Measurements from ENCODE around the gene RFT1.

The RFT1 gene

DNA sequence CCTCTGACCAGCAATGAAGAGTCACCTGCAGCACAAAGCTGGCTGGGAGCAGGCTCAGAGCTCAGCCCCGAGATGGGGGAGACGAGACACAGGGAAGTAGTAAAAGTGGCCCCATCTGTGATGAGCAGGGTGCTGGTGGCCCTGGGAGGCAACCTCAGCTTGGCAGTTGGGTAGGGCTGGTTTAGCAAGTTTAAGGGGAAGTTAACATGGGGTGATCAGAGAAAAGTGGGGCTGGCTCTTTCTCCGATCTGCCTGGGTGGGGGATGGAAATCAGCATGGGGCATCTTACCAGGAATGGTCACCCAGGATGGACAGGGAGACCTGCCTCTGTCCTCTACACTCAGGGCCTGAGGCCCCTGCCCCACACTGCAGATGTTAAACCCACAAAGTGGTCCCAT lies 54.5 kb downstream of the RFT1 start:
- no CpG with 5 or more reads among the region's 3 CpGs for WGBS (ENCODE audit: insufficient coverage, insufficient read length)
- Histone ChIP-seq H3K4me1 (ENCODE audit: control insufficient read depth, insufficient read depth, low read length) (peaks cover 9% of the 10 kb centered on the region; the same call in 1 of the 2 replicates), H3K27ac (ENCODE audit: low read length) (no peak overlapping the region), H3K4me3 (ENCODE audit: low read length) (no peak overlapping the region), H3K9me3 (ENCODE audit: control insufficient read depth, insufficient read depth, low read length) (no peaks in the 10 kb centered on the region), H3K36me3 (ENCODE audit: control insufficient read depth, insufficient read depth, low read length) (no peaks in the 10 kb centered on the region), H3K27me3 (ENCODE audit: control insufficient read depth, insufficient read depth, low read length) (no peaks in the 10 kb centered on the region)
- no peak for DNase-seq (ENCODE audit: low read depth, low spot score)

DNA sequence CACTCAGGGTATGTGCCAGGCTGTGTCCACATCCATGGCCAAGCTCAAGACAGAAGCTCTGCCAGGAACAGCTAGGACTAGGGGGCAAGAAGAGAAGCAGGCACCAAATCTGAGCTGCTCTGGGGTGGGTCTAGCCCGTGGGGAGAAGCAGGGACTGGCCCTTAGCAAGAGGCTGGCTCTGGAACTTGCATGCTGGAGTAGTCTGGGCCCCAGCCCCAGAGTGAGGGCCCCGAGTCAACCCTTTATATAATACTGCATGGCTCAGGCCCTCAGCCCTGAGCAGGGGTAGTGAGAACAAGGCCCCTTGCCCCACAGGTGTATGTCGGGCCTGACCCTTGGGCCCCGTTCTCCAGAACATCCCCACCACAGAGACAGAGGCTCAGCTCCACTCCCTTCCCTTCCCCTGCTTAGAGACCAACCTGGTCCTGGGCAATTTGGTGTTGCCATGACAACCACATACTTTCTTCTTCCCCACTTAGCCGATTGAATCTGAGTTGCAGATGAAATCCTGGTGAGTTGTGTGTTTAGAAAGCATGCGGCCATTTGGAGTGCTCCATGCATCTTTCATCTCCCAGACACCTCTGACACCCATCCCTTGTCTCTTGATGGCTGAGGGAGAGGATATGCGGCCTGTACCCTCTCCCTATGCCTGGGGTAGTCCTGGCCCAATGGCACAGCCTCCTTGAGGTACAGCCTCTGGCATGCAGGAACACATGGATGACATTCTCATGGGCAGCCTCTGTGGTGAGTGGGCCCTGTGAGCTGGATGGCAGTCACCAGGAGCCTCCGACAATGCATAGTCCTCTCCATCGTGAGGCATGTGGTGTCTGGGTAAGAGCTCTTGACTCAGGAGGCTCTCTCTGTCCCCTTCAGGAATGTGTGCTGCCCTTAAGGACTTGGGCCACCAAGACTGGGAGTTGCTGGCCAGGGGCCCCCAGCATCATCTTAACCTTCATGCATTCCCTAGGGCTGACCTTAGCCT lies 55.2 kb downstream of the RFT1 start:
- H3K4me3 ChIP-seq (ENCODE audit: low read length): no peak overlapping the region
- no peak for DNase-seq (ENCODE audit: low read depth, low spot score)
- H3K27me3 ChIP-seq (ENCODE audit: control insufficient read depth, insufficient read depth, low read length): no peaks in the 10 kb centered on the region
- peaks cover 9% of the 10 kb centered on the region; the same call in 1 of the 2 replicates for H3K4me1 ChIP-seq (ENCODE audit: control insufficient read depth, insufficient read depth, low read length)
- no peaks in the 10 kb centered on the region for H3K36me3 ChIP-seq (ENCODE audit: control insufficient read depth, insufficient read depth, low read length)
- no peak overlapping the region for H3K27ac ChIP-seq (ENCODE audit: low read length)
- no CpG with 5 or more reads among the region's 9 CpGs for WGBS (ENCODE audit: insufficient coverage, insufficient read length)
- no peaks in the 10 kb centered on the region for H3K9me3 ChIP-seq (ENCODE audit: control insufficient read depth, insufficient read depth, low read length)

DNA sequence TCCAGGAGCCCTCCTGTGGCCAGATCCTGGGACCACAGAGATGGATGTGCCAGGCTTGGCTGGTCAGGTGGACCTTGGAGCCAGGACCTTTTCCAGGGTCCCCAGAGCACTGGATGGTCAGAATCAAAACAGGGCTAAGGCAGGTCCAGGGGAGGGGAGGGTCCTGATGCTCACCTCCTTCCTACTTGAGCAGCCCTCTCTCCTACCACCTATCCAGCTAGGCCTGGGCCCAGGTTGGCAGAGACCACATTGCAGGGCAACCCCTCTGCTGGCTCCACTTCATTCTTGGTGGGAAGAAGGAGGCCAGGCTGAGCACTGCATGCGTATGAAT lies 55.9 kb downstream of the RFT1 start:
- no peak for DNase-seq (ENCODE audit: low read depth, low spot score)
- no CpG with 5 or more reads among the region's 1 CpG for WGBS (ENCODE audit: insufficient coverage, insufficient read length)
- no peaks in the 10 kb centered on the region for H3K36me3 ChIP-seq (ENCODE audit: control insufficient read depth, insufficient read depth, low read length)

DNA sequence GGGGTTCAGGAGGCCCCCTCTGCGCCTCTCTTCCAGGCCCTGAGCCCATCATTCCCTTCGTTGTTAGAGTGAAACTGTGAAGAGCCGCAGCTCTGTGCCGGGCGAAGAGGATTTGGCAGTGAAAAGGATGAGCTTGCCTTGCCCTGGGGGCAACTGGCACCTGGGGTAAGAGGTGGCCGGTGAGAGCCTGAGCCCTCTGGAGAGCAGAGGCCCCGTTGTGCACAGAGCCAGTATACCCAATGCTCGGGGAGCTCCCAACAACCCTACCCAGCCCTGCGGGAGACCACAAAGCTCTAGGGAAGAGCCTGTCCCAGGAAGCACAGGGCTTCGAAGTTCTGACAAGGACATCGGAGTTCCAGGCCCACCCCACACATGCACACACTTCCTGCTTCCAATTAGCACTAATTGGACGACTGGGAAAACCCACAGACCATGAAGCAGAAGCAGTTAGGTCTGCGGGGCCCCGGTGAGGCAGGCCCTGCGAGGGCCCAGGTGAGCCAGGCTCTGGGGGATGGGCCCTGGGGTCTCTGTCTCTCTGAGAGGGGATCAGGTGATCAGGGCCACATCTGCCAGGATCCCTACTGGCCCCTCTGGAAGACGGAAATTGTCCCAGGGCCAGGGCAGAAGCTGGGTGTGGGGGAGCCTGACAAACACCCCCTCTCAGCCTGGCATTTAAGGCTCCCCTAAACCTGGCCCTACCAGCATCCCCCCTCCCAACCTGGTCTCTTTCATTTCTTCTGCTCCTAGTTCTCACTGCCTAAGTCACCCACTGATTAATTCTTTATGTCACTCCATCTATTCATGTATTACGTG lies 56.5 kb downstream of the RFT1 start:
- WGBS (ENCODE audit: insufficient coverage, insufficient read length): no CpG with 5 or more reads among the region's 17 CpGs
- no peaks in the 10 kb centered on the region for H3K27me3 ChIP-seq (ENCODE audit: control insufficient read depth, insufficient read depth, low read length)
- H3K9me3 ChIP-seq (ENCODE audit: control insufficient read depth, insufficient read depth, low read length): no peaks in the 10 kb centered on the region
- peaks cover 9% of the 10 kb centered on the region; the same call in 1 of the 2 replicates for H3K4me1 ChIP-seq (ENCODE audit: control insufficient read depth, insufficient read depth, low read length)
- DNase-seq (ENCODE audit: low read depth, low spot score): no peak
- H3K36me3 ChIP-seq (ENCODE audit: control insufficient read depth, insufficient read depth, low read length): no peaks in the 10 kb centered on the region
- no peak overlapping the region; the same call in 1 of the 2 replicates for H3K4me3 ChIP-seq (ENCODE audit: low read length)
- H3K27ac ChIP-seq (ENCODE audit: low read length): no peak overlapping the region

More for the DNA sequence above, 55.9 kb downstream of the RFT1 start:
- Histone ChIP-seq H3K27me3 (ENCODE audit: control insufficient read depth, insufficient read depth, low read length) (no peaks in the 10 kb centered on the region), H3K4me1 (ENCODE audit: control insufficient read depth, insufficient read depth, low read length) (peaks cover 9% of the 10 kb centered on the region; the same call in 1 of the 2 replicates), H3K4me3 (ENCODE audit: low read length) (no peak overlapping the region), H3K9me3 (ENCODE audit: control insufficient read depth, insufficient read depth, low read length) (no peaks in the 10 kb centered on the region), H3K27ac (ENCODE audit: low read length) (no peak overlapping the region)

DNA sequence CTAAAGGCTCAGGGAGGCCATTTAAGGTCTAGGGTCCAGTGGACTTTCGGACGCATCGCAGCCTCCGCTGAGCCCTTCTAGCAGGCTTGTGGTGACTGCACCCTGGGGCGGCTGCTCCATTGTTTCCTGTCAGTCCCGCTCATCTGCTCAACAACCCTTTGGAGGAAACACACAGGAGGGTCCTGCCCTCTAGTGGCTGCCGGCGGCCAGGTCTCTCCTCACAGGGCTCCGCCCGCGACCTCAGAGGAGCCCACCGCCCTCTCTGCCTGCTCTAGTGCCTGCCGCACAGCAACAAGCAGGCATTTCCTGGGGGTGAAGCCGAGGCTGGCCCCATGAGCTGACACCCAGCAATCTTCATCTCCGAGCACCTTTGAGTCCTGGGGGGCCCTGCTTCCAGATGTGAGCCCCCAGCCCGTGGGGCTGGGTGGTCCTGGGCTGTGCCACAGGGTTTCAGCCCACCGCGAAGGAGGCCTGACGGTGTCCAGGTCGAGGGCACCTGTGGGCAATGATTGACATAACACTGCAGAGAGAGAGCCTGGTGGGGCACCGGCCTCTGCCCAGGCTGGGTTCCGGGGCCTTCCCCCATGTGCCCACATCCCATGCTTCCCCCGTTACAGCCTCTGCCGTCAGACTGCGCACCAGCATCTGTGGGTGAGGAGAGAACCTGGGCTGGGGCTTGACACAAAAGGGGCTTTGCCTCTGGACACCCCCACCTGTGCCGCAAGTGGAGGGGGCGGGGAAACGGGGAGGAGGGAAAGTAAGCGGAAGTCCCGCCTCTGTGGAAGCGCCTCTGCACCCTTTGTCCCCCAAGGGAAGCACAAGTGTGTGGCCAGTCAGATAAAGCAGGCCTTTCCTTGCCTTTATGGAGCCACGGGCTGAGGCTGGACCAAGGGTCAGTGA lies 57.3 kb downstream of the RFT1 start:
- Histone ChIP-seq H3K9me3 (ENCODE audit: control insufficient read depth, insufficient read depth, low read length) (no peaks in the 10 kb centered on the region), H3K27ac (ENCODE audit: low read length) (no peak overlapping the region), H3K4me3 (ENCODE audit: low read length) (peak overlapping the region; percentile 35; the same call in 1 of the 2 replicates), H3K4me1 (ENCODE audit: control insufficient read depth, insufficient read depth, low read length) (peaks cover 9% of the 10 kb centered on the region; the same call in 1 of the 2 replicates), H3K27me3 (ENCODE audit: control insufficient read depth, insufficient read depth, low read length) (no peaks in the 10 kb centered on the region), H3K36me3 (ENCODE audit: control insufficient read depth, insufficient read depth, low read length) (no peaks in the 10 kb centered on the region)
- peak; percentile 72 for DNase-seq (ENCODE audit: low read depth, low spot score)
- no CpG with 5 or more reads among the region's 32 CpGs for WGBS (ENCODE audit: insufficient coverage, insufficient read length)

DNA sequence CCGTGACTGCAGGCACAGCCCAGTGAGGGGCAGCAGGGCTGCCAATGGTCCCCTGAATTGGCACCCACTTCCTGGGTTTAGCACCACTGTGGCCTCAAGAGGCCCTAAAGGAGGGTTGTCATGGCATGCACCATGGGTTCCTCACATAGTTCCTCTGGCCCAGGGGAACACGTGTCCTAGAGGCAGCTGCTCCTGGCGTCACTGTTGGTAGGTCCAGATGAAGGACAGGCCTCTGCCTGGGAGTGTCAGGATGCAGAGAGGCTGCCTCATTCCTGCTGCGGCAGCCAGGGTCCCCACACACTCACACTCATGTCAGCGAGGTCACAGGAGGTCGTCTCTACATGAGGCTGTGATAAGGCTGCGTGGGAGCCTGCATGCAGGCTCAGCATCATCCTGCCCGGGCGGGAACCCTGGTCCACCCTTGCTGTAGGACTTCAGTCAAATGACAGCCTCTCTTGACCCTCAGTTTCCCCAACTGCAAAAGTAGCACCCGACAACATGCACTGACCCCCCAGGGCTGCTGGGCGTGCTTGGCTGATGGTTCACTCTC lies 58.3 kb downstream of the RFT1 start:
- no CpG with 5 or more reads among the region's 11 CpGs for WGBS (ENCODE audit: insufficient coverage, insufficient read length)
- no peaks in the 10 kb centered on the region for H3K27me3 ChIP-seq (ENCODE audit: control insufficient read depth, insufficient read depth, low read length)
- peaks cover 9% of the 10 kb centered on the region; the same call in 1 of the 2 replicates for H3K4me1 ChIP-seq (ENCODE audit: control insufficient read depth, insufficient read depth, low read length)
- H3K9me3 ChIP-seq (ENCODE audit: control insufficient read depth, insufficient read depth, low read length): no peaks in the 10 kb centered on the region
- no peak overlapping the region for H3K4me3 ChIP-seq (ENCODE audit: low read length)
- DNase-seq (ENCODE audit: low read depth, low spot score): no peak
- H3K27ac ChIP-seq (ENCODE audit: low read length): no peak overlapping the region
- H3K36me3 ChIP-seq (ENCODE audit: control insufficient read depth, insufficient read depth, low read length): no peaks in the 10 kb centered on the region

DNA sequence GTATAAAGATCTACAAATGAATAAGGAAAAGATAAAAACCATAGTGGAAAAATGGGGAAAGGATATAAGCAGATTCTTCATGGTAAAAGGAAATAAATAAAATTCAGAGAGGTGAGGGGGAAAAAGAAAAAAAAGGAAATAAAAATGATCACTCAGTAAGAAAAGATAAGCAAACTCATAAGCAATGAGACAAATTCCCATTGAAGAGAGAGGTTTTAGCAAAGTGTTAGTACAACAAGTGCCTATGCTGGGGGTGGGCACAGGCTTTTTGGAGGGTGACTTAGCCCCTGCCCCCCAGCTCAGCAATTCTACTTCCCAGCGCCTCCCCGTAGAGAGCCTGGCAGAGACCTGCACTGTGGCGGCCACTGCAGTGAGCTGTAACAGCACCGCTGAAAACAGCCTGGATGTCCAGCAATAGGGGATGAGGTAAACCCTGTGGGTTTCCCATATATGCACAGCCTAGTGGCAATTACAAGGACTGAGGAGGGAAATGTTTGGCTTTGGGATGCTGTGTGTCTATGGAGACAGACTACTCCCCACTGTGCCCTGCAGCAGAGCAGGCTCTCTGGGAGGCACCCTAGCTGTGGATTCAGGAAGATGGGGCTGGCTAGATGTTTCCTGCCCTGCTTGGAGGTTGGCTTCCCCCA lies 60.7 kb downstream of the RFT1 start:
- Histone ChIP-seq H3K4me1 (ENCODE audit: control insufficient read depth, insufficient read depth, low read length) (peaks cover 9% of the 10 kb centered on the region), H3K9me3 (ENCODE audit: control insufficient read depth, insufficient read depth, low read length) (no peaks in the 10 kb centered on the region), H3K27me3 (ENCODE audit: control insufficient read depth, insufficient read depth, low read length) (no peaks in the 10 kb centered on the region), H3K4me3 (ENCODE audit: low read length) (no peak overlapping the region), H3K36me3 (ENCODE audit: control insufficient read depth, insufficient read depth, low read length) (no peaks in the 10 kb centered on the region), H3K27ac (ENCODE audit: low read length) (no peak overlapping the region)
- DNase-seq (ENCODE audit: low read depth, low spot score): no peak
- no CpG with 5 or more reads among the region's 4 CpGs for WGBS (ENCODE audit: insufficient coverage, insufficient read length)

DNA sequence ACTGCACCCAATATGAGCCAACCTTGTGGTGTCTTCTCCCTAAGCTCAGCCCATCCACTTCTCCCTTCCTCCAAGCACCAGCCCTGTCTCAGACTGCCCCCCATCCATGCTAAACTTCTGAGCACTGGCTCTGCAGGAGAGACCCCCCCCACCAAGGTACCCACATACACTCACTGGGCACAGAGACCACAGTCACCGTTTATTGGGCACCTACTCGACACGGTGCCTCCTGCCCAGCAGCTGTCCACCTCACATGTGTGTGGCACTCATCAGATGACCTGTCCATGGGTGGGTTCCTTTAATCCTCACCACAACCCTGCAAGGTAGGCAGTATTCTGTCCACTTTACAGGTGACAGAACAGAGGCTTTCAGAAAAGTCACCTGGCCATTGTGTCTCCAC lies 62.1 kb downstream of the RFT1 start:
- Histone ChIP-seq H3K4me3 (ENCODE audit: low read length) (no peak overlapping the region), H3K4me1 (ENCODE audit: control insufficient read depth, insufficient read depth, low read length) (peaks cover 5% of the 10 kb centered on the region), H3K9me3 (ENCODE audit: control insufficient read depth, insufficient read depth, low read length) (no peaks in the 10 kb centered on the region), H3K27ac (ENCODE audit: low read length) (no peak overlapping the region), H3K27me3 (ENCODE audit: control insufficient read depth, insufficient read depth, low read length) (no peaks in the 10 kb centered on the region), H3K36me3 (ENCODE audit: control insufficient read depth, insufficient read depth, low read length) (no peaks in the 10 kb centered on the region)
- WGBS (ENCODE audit: insufficient coverage, insufficient read length): no CpG with 5 or more reads among the region's 3 CpGs
- DNase-seq (ENCODE audit: low read depth, low spot score): no peak

DNA sequence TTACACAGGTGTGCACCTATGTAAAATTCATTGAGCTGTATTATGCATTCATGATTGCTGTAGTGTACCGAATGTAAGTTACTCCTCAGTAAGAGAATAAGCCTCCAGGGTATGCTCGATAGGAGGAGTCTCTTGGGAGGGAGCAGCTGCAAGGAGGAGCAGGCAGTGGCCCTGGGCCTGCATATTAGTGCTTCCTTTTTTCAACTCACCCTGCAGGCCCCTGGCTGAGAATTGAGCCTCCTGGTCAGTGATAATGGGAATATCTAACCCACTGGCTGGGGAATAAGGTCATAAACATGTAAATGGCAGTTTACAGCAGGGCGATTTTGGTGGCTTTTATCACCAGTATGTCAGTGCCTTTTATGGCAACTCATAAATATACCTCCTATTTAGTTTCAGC lies 62.7 kb downstream of the RFT1 start:
- H3K27me3 ChIP-seq (ENCODE audit: control insufficient read depth, insufficient read depth, low read length): no peaks in the 10 kb centered on the region
- no peak overlapping the region for H3K4me3 ChIP-seq (ENCODE audit: low read length)
- no peaks in the 10 kb centered on the region for H3K36me3 ChIP-seq (ENCODE audit: control insufficient read depth, insufficient read depth, low read length)
- no peak for DNase-seq (ENCODE audit: low read depth, low spot score)
- H3K4me1 ChIP-seq (ENCODE audit: control insufficient read depth, insufficient read depth, low read length): peaks cover 2% of the 10 kb centered on the region; the same call in 1 of the 2 replicates
- no CpG with 5 or more reads among the region's 3 CpGs for WGBS (ENCODE audit: insufficient coverage, insufficient read length)
- no peak overlapping the region for H3K27ac ChIP-seq (ENCODE audit: low read length)
- no peaks in the 10 kb centered on the region for H3K9me3 ChIP-seq (ENCODE audit: control insufficient read depth, insufficient read depth, low read length)
